SU-DHL-6 (cell line): ENCODE measurements around the gene C6orf58.

Source experiments
- CTCF ChIP-seq: fragments of 200-600 bp; sonication (generic); IDR thresholded peaks from one replicate; pipeline ENCODE4 v1.5.1; 2017; ENCODE audit warnings: antibody characterized with exemption, mild to moderate bottlenecking, low read length, moderate library complexity; ENCODE audit not compliant: insufficient read depth, poor library complexity, severe bottlenecking
- EZH2phosphoT487 ChIP-seq: fragments of 200-600 bp; sonication (generic), shearing (Covaris generic); conservative IDR thresholded peaks from 2 replicates; pipeline ENCODE4 v1.6.1; 2018; ENCODE audit warnings: mild to moderate bottlenecking, antibody characterized with exemption, low read length, moderate library complexity, mixed read lengths

- no peak for TF ChIP-seq CTCF
- TF ChIP-seq EZH2phosphoT487 = no peak
Observed at GRCh38 chr6:127547904-127548649, 28.9 kb upstream of the C6orf58 start.
